IPS-15b (cell line): ENCODE results near the gene ZIC5.

Source experiments
- H3K27me3 ChIP-seq: one replicate; pipeline ENCODE4 v1.6.1; 2013; ENCODE audit warnings: low read length; ENCODE audit not compliant: control insufficient read depth, insufficient read depth
- H3K36me3 ChIP-seq: one replicate; pipeline ENCODE4 v1.6.1; 2013; ENCODE audit warnings: low read length; ENCODE audit not compliant: control insufficient read depth, insufficient read depth
- H3K4me1 ChIP-seq: one replicate; pipeline ENCODE4 v1.6.1; 2013; ENCODE audit warnings: mild to moderate bottlenecking, low read length; ENCODE audit not compliant: control insufficient read depth, insufficient read depth
- H3K4me3 ChIP-seq: one replicate; pipeline ENCODE4 v1.5.1; 2013; ENCODE audit warnings: low read depth, low read length
- H3K9ac ChIP-seq: one replicate; pipeline ENCODE4 v1.6.1; 2013; ENCODE audit warnings: low read depth, mild to moderate bottlenecking, low read length
- H3K9me3 ChIP-seq: one replicate; pipeline ENCODE4 v1.6.1; 2013; ENCODE audit warnings: mild to moderate bottlenecking, low read length; ENCODE audit not compliant: control insufficient read depth, insufficient read depth

The ZIC5 gene

DNA sequence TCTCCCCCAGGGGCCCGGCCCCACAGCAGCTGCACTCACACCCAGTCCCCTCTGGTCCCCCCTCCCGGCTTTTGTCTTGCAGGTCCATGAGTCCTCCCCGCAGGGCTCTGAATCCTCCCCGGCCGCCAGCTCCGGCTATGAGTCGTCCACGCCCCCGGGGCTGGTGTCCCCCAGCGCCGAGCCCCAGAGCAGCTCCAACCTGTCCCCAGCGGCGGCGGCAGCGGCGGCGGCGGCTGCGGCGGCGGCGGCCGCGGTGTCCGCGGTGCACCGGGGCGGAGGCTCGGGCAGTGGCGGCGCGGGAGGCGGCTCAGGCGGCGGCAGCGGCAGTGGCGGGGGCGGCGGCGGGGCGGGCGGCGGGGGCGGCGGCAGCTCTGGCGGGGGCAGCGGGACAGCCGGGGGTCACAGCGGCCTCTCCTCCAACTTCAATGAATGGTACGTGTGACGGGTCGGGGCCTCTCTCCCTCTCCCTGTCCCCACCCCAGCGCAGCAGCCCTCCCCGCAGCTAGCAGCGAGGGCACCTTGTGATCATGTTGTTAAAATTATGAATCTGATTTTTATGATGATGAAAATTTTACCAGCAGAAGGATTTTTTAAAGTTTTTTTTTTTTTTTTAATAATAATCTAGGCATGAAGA lies 13.8 kb upstream of the ZIC5 start:
- Histone ChIP-seq H3K4me3 (peak overlapping the region; percentile 67), H3K27me3 (peaks cover 74% of the 10 kb centered on the region), H3K36me3 (no peaks in the 10 kb centered on the region), H3K4me1 (peaks cover 26% of the 10 kb centered on the region), H3K9ac (no peak overlapping the region), H3K9me3 (no peaks in the 10 kb centered on the region)

- Histone ChIP-seq H3K9ac (peak overlapping the region; percentile 37), H3K4me1 (peaks cover 20% of the 10 kb centered on the region), H3K9me3 (no peaks in the 10 kb centered on the region), H3K4me3 (peak overlapping the region; percentile 67), H3K27me3 (peaks cover 68% of the 10 kb centered on the region), H3K36me3 (no peaks in the 10 kb centered on the region)
These were observed 13.1 kb upstream of the ZIC5 start for GRCh38 chr13:99984461-99985240.

DNA sequence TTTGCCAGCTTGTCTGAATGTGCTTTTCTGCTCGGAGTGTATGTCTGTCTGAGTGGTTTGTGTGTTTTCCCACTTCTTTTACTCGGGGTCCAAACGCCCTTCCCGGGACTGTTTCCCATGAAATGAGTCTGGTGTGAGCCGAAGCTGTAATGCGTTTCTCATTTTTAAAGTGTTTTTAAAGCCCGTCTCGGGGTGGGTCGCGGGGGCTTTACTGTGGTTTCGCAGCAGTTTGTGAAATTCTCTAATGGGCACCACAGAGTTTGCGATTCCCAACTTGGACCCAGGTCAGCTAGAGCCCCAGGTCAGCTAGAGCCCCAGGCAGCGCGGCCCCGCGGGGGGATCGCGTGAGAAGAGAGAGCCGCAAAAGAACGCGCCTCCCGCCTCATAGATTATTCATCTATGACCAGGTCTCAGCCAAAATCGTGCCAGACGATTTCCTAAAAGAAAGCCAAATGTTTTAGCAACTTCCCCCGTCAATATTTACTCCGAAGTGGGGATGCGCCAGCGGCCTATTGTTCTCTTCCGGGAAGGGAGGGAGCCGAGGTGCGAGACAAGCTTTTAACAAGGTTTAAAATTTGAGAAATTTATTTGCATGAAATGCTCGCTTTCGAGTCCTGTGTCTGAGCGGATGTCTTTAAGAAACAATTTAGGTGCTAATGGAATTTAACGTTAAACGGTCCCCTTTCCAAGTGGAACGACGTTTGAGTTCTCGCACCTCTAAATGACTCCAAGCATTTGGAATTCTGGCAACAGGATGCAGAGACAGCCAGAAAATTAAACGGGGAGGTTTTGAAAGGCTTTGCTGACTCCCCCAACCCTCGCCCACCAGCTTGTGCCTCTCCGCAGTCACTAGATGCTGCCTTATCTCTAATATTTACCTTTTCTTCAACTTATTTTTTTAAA lies 12.2 kb upstream of the ZIC5 start:
- no peaks in the 10 kb centered on the region for H3K9me3 ChIP-seq
- H3K4me3 ChIP-seq: peak overlapping the region; percentile 67
- H3K4me1 ChIP-seq: peaks cover 22% of the 10 kb centered on the region
- H3K27me3 ChIP-seq: peaks cover 66% of the 10 kb centered on the region
- no peaks in the 10 kb centered on the region for H3K36me3 ChIP-seq
- peak overlapping the region; percentile 47 for H3K9ac ChIP-seq

- Histone ChIP-seq H3K4me1 (peaks cover 18% of the 10 kb centered on the region), H3K36me3 (no peaks in the 10 kb centered on the region), H3K4me3 (peak overlapping the region; percentile 67), H3K27me3 (peaks cover 66% of the 10 kb centered on the region), H3K9ac (peak overlapping the region; percentile 47), H3K9me3 (no peaks in the 10 kb centered on the region)
These were observed 11.3 kb upstream of the ZIC5 start for GRCh38 chr13:99982731-99983498.

- peaks cover 18% of the 10 kb centered on the region for H3K4me1 ChIP-seq
- no peaks in the 10 kb centered on the region for H3K9me3 ChIP-seq
- H3K4me3 ChIP-seq: peak overlapping the region; percentile 67
- peaks cover 66% of the 10 kb centered on the region for H3K27me3 ChIP-seq
- no peaks in the 10 kb centered on the region for H3K36me3 ChIP-seq
- H3K9ac ChIP-seq: no peak overlapping the region
These were observed 10.6 kb upstream of the ZIC5 start for GRCh38 chr13:99982036-99982730.

DNA sequence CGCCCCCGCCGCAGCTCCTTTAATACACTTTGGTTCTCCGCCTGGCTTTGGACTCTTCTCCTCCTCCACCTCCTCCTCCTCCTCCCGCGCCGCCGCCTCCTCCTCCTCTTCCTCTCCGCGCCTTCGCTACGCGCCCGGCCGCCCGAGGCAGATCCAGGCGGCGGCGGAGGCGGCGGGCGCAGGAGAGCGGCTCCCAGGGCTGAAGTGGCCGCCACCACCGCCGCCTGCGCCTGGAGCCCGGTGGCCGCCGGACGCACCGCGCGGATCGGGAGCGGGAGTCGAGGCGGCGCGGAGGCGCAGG lies 10.1 kb upstream of the ZIC5 start, which contains the start of gene ZIC2:
ZIC2 (plus strand) TSS at position 50 of the 301 bp plus-strand sequence. CDS start 281 bp downstream, outside the sequence.
- Histone ChIP-seq H3K36me3 (no peaks in the 10 kb centered on the region), H3K4me1 (peaks cover 15% of the 10 kb centered on the region), H3K9ac (no peak within 1 kb of the TSS), H3K4me3 (peak within 1 kb of the TSS; percentile 67), H3K27me3 (peaks cover 66% of the 10 kb centered on the region), H3K9me3 (no peaks in the 10 kb centered on the region)

GRCh38 chr13:99980824-99981734 lies 9.5 kb upstream of the ZIC5 start:
- Histone ChIP-seq H3K9ac (no peak overlapping the region), H3K27me3 (peaks cover 66% of the 10 kb centered on the region), H3K36me3 (no peaks in the 10 kb centered on the region), H3K4me1 (peaks cover 17% of the 10 kb centered on the region), H3K9me3 (no peaks in the 10 kb centered on the region), H3K4me3 (peak overlapping the region; percentile 56)

- H3K9me3 ChIP-seq: no peaks in the 10 kb centered on the region
- no peaks in the 10 kb centered on the region for H3K36me3 ChIP-seq
- H3K9ac ChIP-seq: peak overlapping the region; percentile 24
- H3K4me3 ChIP-seq: peak overlapping the region; percentile 62
- H3K27me3 ChIP-seq: peaks cover 69% of the 10 kb centered on the region
- H3K4me1 ChIP-seq: peaks cover 16% of the 10 kb centered on the region
These were observed 8.7 kb upstream of the ZIC5 start for GRCh38 chr13:99980201-99980823.

DNA sequence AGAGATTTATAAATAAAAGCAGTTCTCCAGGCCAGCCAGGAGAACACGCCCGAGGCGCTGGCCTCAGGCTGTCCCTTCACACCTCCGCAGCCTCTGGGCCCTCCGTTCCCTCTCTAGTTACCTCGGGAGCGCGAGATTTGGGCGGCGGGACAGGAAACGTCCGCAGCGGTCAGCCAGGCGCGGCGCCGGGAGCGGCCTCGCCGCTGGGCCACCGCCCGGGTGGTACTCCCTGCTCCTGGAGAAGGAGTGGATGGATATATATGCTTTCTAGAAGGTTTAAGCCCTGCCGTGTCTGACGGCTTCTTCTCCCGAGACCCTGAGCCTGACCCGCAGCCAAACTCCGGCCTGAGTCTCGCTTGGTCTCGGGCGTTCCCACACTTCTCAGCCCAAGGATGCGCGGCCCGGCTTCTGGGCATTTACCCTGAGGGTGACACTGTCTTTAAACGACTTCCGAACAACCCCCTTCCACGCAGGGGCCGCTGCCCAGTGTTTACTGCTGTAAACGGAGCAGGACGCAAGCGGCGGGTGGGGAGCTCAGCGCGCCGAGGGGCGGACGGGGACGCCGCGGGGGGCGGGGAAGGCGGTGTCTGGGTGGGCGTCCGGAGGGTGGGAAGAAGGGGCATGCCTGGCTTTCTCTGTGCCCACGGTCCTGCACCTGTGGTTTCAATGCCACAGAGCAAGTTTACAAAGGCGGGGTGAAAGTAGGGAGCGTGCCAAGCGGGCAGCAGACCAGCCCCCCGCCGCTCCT lies 8.1 kb upstream of the ZIC5 start:
- Histone ChIP-seq H3K4me3 (peak overlapping the region; percentile 62), H3K27me3 (peaks cover 72% of the 10 kb centered on the region)

More for the DNA sequence above, 8.1 kb upstream of the ZIC5 start:
- Histone ChIP-seq H3K9me3 (no peaks in the 10 kb centered on the region), H3K4me1 (peaks cover 17% of the 10 kb centered on the region), H3K36me3 (no peaks in the 10 kb centered on the region), H3K9ac (peak overlapping the region; percentile 24)
